Left cardiac atrium (tissue), 4 donors: ENCODE results near the gene USP6. TPM values are rescaled to one million over a fixed set of nuclear protein-coding genes. Genes with fewer than 3 reads are reported as not detected.
"Not testable (repeated sequence)": the region's sequence is repeated elsewhere in the genome, so short reads cannot be mapped to it uniquely, and the experiment has no call there.

ENCODE experiments used
- ATAC-seq, 2 donors: fragments of 200-7000 bp; cut with Tn5 transposase; one replicate each; pipeline ENCODE4 v1.9.1; 2020; ENCODE audit warnings: mild to moderate bottlenecking in 2 of 2, moderate library complexity in 2 of 2
- DNase-seq: peaks from one replicate; pipeline ENCODE4 v3.0.0-alpha.2; 2020
- intact Hi-C, 2 donors: fragments of 100-400 bp; cut with DNase I; formaldehyde crosslinking; loops; one replicate each; pipeline versions ENCODE4 v1.14.1 to v1.15.1; 2022 to 2023
- total RNA-seq, 2 donors: library from RNA; stranded (reverse); fragmentation: NEBNext Ultra II Directional; extraction: Animal tissue kit (Norgen Biotek cat#: 25700); gene quantifications; one replicate each; pipeline ENCODE4 v1.2.1, GENCODE V29; 2021
- donor health status: DM: no; HTN: yes; CAD: no.
- donor health status: DM: no; HTN: yes; CAD: no; lungs with severe emphysema.
- donor health status: DM: yes; HTN: yes; CAD: no.
- donor health status: Dilated cardiomyopathy.

Gene USP6
- total RNA-seq, 2 donors from 2014 or later: 0.06 to 0.16 TPM

DNA sequence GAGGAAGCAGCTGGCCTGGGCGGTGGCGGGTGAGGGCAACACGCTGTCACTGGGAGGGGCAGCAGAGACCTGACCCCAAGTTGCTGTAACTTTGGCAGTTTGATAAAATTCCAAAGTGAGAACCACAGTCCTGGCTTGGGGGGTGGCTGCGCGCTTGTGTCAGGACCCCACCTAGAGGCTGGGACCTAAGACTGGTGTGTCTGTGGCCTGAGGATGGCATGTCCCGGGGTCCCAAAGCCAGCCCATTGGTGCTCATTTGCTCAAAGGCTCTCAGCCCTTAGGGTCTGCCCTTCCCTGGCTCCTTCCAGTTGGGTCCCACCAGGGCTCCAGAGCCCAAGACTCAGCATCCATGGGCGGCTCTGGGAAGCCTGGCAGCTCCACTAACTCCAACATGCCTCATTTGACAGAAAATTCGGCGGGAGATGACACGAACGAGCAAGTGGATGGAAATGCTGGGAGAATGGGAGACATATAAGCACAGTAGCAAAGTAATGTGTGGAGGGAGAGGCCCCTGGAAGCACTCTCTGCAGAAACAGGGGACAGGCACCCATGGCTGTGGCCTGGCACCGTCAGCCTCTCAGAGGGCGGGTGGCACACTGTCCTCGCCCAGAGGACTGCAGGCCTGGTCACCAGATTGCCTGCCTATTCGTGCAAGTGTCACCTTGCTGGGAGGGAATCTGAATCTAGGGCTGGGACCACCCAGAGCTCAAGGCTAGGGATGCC, 16.8 kb downstream of the USP6 start:
- ATAC-seq, intact Hi-C loops, DNase-seq: not testable (repeated sequence)

GRCh38 chr17:5133311-5133710, 17.5 kb downstream of the USP6 start:
- no peak for DNase-seq
- intact Hi-C loops: no loop called here
- no peak for ATAC-seq

DNA sequence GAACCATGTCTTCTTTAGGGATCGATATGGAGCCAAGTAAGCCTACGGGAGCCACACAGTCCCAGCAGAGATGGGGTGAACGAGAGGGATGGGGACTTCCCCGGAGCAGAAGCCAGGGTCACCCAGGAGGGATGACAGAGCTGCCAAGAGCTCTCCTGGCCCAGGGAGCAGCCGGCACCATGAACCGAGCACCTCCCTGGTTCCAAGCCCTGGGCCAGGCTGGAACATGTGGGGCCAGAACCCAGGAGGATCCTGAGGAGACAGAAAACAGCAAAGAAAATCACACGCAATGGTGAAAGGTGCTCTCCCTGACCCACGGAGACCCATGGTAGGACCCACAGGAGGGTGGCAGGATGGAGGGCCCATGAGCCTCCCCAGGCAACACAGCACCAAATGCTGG, 18.1 kb downstream of the USP6 start:
- DNase-seq, intact Hi-C loops, ATAC-seq: not testable (repeated sequence)

- ATAC-seq, DNase-seq, intact Hi-C loops: not testable (repeated sequence)
Measured at GRCh38 chr17:5134571-5134970, 18.7 kb downstream of the USP6 start.

- intact Hi-C loops, DNase-seq, ATAC-seq: not testable (repeated sequence)
Measured at GRCh38 chr17:5135131-5135712, 19.4 kb downstream of the USP6 start.

DNA sequence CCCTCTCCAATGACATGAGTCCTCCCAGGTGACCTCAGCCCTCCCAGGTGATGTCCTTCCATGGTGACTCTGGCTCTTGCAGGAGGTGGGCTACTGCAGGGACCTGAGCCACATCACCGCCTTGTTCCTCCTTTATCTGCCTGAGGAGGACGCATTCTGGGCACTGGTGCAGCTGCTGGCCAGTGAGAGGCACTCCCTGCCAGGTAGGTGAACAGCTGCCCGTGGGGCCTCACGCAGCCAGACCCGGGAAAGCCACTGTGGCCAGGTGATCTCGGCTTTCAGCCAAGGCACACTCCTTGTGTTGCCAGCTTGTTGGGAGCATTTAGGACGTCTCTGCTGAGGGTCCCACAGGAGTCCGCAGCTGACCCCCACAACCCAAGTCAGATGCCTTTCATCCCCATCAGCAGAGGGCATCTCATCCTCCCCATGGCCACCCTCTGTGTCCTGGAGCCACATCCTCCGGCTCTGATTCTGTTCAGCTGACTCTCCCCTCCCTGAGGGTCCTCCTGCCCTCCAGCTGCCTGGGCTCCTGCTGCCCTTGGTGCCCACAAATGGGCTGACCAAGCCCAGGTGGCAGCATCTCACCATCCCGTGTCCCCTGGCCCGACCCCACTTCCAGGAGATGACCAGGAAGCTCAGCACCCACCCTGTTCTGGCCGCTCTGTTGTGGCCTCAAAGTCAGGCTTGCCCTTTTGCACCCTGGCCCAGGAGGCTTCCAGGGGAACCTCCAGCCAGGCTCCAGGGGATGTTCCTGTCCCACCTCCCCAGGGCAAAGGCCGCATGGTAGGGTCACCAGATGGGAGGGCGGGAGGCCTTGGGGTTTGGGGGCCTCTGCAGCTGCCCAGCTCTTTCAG, 20.1 kb downstream of the USP6 start:
- ATAC-seq: no peak
- intact Hi-C loops: no loop called here
- DNase-seq: no peak

GRCh38 chr17:5136580-5137412, 21.0 kb downstream of the USP6 start:
- ATAC-seq, intact Hi-C loops, DNase-seq: not testable (repeated sequence)

- ATAC-seq, intact Hi-C loops, DNase-seq: not testable (repeated sequence)
Measured at GRCh38 chr17:5137511-5138197, 21.8 kb downstream of the USP6 start.

DNA sequence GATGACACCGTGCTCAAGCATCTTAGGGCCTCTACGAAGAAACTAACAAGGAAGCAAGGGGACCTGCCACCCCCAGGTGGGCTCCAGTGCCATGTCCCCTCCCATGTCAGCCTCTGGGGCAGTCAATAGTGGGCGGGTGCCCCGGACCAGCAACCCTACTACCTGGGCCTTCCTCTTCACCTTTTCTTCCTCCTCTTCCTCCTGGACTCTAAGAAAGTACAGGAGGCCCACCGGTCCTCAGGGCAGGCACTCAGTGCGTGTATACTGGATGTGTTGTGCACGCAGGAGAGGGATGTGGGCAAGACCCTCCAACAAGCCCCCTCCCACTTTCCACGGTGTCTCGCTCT, 22.3 kb downstream of the USP6 start:
- DNase-seq, ATAC-seq, intact Hi-C loops: not testable (repeated sequence)

GRCh38 chr17:5138616-5139457, 23.0 kb downstream of the USP6 start:
- intact Hi-C loops: no loop called here
- ATAC-seq: no peak
- DNase-seq: no peak

DNA sequence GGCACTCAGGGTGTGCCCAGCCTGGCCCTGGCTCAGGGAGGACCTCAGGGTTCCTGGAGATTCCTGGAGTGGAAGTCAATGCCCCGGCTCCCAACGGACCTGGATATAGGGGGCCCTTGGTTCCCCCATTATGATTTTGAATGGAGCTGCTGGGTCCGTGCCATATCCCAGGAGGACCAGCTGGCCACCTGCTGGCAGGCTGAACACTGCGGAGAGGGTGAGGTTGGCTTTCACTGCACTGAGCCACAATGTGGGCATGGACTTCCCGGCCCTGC, 23.6 kb downstream of the USP6 start:
- intact Hi-C loops: no loop called here
- no peak for ATAC-seq
- no peak for DNase-seq

- ATAC-seq, DNase-seq, intact Hi-C loops: not testable (repeated sequence)
Measured at GRCh38 chr17:5142877-5143276, 27.0 kb downstream of the USP6 start.

GRCh38 chr17:5146122-5146521, 30.3 kb downstream of the USP6 start:
- DNase-seq, intact Hi-C loops, ATAC-seq: not testable (repeated sequence)

- intact Hi-C loops, ATAC-seq, DNase-seq: not testable (repeated sequence)
Measured at GRCh38 chr17:5160702-5161101, 44.9 kb downstream of the USP6 start.

DNA sequence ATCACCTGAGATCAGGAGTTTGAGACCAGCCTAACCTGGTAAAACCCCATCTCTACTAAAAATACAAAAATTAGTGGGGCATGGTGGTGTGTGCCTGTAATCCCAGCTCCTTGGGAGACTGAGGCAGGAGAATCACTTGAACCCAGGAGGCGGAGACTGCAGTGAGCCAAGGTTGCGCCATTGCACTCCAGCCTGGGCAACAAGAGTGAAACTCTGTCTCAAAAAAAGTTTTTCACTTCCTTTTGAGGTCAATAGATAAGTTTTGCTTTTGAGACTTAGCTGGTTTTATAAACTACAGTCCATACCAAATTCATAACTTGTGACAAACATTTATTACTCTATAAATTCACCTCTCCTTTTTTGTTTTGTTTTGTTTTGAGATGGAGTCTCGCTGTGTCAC, 46.0 kb downstream of the USP6 start:
- DNase-seq, intact Hi-C loops, ATAC-seq: not testable (repeated sequence)

DNA sequence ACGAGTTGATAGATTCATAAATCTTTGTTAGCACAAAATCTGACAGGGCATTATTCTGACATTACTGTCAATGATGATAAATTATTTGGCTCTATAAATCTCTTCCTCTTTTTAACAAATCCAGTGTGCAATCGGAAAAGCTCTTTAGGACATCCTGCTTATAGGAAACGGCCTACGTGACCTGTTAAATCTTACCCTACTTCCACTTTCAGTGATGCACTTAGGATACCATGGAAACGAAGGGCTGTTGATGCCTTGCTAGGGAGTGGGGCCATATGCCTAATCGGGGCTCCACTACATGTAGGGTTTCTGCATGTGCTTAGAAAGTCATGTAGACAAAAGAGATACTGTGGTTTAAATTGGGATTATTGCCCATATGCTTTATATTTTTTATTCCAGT, 48.6 kb downstream of the USP6 start:
- intact Hi-C loops: no loop called here
- no peak for ATAC-seq
- no peak for DNase-seq

GRCh38 chr17:5165791-5166564, 50.1 kb downstream of the USP6 start:
- DNase-seq, ATAC-seq, intact Hi-C loops: not testable (repeated sequence)
